Stimulated activated naive CD4-positive, alpha-beta T cell treated with Interleukin-2 at 50 U/mL for 16 hours (primary cell): Measurements from ENCODE around the gene CDON.
A peak's percentile ranks its signal among the peaks of the same experiment; 100 is the strongest.

Experiments used
- DNase-seq: peaks from one replicate; lab custom pipeline; 2025; lab: John Stamatoyannopoulos, UW

The CDON gene

DNA sequence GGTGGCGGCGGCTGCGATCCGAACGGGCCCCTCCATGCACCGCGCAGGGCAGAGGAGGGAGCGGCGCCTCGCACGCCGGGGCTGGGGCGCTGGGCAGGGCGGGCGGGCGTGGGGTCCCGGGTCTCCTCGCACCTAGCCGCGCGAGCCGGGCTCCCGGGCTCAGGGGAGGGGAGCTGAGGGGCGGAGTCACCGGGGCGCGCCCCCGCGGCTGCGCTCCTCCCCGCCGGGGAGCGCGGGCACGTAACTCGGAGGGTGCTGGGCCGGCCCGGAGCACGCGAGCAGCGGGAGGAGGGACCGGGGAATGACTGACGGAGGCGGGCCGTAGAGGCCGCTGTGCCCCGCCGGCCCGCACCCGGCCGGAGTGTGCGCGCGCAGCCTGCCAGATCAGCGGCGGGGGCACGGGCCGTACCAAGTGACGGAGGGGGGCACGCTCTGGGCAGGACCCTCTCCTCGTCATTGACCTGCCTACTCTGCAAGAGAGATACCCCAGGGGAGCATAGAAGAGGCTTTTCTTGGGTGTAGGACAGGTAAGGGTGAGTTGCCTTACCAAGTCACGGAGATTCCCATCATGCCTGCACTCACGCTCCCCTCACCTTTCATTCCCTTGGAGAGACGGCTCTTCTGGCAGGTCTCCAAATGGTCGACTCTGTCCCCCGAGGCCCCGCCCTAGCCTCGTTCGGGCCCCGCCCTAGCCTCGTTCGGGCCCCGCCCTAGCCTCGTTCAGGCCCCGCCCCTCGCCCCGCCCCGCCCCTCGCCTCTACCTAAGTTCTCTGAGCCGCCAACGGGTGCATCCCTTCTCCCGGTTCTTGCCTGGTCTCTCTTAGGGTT is at the start of gene CDON:
CDON (minus strand) TSS at position 188 of the 828 bp plus-strand sequence. CDS start 39,390 bp downstream, outside the sequence.
- DNase-seq: peak; percentile 87

GRCh38 chr11:126111458-126112116 is 48.9 kb upstream of the CDON start:
- DNase-seq: no peak

DNA sequence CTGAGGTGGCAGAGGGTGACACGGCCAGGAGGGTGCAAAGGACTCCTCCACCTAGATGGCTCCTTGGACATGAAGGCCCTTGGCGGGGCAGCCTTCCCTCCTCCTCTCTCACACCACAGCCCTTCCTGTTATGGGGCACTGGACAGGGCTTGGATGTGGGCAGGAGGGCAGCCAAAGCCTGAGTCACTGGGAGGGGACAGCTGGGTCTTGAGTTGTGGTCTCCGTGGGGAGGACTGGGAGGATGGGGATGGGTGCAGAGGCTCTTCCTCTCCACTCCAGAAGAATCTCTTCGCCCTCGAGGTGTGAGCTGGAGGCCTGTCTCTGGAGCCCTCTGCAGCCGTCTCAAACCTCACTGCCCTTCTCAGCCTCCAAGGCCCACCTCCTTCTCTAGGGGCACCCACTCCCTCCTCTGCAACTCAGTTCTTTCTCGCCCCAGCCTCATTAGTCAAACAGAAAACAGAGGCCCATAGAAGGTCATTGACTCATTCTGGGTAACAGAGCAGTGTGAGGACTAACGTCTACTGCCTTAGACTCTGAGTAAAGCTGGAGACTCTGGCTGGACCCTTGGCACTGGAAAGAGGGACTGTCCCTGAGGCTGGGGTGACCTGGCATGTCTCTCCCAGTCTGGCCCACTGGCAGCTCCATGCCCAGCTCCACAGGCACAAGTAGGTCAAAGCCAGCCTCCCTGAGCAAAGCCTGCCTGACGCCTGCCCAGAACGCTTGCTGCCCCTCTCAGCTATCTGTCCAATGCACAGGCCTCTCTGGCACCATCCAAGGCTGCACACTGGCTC is 47.5 kb upstream of the CDON start:
- DNase-seq: no peak

DNA sequence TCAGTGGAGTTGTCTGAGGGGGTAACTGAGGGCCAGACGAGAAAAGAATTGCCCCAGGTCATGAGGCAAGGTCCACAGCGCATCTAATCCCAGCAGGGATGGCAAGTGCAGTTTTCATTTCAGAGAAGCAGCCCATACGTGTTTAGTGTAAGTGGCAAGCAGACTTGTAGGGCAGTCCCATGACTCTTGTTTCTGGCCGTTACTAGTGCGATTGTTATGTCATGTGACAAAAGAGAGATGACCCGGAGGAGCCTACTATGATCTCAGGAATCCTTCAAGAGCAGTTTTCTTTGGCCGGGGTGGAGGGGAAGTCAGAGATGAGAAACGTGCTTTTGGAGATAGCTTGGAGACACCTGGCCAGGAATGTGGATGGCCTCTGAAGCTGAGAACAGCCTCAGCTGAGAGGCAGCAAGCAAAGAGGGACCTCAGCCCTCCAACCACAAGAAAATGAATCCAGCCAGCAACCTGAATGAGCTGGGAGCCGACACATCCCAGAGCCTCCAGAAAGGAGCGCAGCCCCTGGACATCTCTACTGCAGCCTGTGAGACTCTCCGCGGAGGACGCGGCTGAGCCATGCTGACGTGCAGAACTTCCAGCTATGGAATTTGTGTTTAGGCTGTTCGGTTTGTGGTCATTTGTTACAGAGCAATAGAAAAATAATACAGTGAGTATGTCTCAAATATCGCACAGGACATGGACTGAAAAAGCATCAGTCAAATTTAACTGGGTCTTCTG is 44.1 kb upstream of the CDON start:
- DNase-seq: no peak

DNA sequence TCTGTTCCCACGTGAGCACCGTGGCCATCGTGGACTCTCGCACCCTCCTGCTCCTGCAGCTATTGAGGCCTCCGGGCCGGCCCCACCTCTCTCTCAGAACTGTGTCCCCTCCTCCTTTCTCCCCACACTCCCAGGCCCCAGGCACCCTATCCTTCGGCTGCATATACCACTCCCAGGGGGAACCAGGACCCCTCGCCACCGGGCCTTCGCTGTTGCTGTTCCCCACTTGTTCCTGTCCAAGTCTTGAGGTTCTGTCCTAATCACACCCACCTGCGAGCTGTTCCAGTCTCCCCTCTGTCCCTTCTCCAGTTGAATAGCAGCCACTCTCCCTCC is 43.0 kb upstream of the CDON start:
- DNase-seq: no peak

DNA sequence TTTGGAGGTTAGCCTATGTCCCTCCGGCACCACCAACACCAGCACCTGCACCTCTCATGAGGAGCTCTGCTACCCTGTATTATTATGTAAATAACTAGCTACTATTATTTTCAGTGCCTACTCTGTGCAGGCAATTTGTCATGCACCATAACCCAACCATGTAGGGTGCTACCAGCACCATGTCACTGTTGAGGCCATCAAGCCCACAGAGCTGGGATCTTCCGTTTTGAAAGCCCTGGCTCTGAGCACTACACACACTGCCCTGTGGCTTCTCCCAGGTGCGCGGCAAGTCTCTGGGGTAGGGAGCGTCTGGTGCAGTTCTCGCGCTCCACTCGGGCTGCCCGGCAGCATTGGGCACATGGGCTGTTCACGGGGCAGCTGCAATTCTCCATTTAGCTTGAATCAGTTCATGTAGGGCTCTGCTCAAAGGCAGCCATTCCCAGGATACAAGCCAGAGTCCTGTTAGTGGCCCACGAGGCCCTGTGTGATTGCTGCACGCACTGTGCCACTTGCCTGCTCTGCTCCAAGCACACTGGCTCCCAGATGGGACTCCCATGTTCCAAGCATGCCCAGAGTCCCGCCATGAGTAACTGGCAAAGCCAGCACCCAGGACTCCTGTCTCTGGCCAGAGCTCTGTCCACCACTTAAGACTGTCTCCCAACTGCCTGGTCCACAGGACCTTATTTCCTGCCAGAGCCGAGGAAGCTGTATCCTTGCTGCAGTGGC is 42.5 kb upstream of the CDON start:
- DNase-seq: no peak

- no peak for DNase-seq
These were observed 41.8 kb upstream of the CDON start for GRCh38 chr11:126104420-126104819.

- no peak for DNase-seq
These were observed 40.5 kb upstream of the CDON start for GRCh38 chr11:126103150-126103549.

- no peak for DNase-seq
These were observed 39.8 kb upstream of the CDON start for GRCh38 chr11:126102436-126102981.

- DNase-seq: no peak
These were observed 39.2 kb upstream of the CDON start for GRCh38 chr11:126101930-126102283.

DNA sequence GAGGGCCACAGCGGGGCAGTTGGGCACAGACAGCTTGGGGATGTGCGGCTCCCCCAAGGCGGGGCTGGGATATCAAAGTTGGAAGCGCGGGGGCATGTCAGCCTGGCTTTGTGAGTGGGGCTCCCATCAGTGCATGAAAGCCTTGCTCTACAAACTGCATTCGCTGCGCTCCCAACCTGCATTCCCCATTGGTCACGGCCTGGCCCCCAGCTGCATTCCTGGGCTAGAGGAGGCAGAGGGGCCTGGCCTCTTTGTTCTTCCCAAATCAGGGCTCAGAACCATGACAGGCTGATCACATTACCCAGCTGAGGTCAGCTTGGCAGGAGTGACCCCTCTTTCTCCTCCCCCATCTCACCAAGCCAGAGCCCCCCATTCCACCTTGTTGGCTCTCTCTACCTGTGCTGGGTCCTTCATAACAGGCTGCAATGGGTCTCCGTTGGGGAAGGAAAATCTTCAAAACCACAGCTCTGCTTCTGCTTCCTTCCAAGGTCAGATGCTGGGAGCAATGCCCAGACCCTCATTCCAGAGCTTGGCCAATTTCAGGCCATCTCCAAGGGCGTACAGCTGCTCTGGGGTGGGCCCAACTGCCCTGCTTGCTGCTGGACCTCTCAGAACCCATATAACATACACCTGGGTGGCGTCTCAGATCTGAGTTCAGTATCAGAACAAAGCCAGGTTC is 38.7 kb upstream of the CDON start:
- no peak for DNase-seq

- no peak for DNase-seq
These were observed 38.0 kb upstream of the CDON start for GRCh38 chr11:126100716-126101115.

GRCh38 chr11:126098204-126098769 is 35.6 kb upstream of the CDON start:
- no peak for DNase-seq

DNA sequence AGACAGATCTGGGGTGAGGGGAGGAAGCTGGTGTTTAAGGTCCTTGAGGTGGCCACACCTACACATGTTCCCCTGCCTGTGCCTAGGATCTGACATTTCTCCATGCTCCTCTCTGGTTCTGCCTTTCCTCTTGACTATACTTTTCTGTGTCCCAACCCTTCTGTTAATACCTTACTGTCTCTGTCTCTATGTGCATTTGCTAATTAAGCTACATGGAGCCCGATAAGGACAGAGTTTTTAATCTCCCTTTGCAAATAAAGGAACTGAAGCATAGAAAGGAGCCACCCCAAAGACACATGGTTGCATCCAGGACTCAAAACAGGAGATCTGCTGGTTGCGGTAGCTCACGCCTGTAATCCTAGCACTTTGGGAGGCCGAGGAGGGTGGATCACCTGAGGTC is 33.1 kb upstream of the CDON start:
- no peak for DNase-seq

DNA sequence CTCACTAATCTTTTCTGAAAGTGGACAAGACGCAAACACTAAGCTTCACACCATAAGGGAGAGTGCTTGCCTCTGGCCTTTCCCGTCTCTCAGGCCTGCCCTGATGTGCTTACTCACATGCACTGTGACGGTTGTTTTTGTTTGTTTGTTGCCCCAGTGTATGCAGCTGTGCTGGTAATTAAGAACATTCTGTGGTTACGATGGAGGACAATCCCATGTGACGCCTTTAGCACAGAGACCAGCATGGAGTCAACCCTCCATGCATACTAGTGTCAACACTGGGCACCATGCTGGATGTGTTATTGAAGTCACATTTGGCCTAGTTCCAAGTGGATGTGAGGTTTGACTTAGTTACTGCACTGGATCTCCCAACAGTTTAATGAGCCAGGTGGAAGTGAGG is 27.8 kb upstream of the CDON start:
- DNase-seq: no peak

DNA sequence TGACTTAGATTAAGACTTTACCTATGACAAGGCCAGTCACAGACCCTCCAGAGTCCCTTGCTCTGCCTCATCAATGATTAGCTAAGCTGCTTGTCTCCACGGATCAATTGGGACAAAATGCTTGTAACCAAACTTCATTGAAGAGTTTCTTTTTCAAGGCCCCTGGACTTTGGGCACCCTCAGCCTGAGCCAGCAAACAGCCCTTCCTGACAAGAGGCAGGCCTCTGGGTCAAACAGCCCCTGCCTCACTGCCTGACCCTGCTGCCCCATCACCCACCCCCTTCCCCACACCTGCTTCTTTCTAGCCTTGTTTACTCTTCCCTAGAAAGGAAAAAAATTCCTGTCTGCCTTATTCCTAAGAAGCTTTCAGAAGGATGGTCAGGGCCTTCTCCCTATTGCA is 26.3 kb upstream of the CDON start:
- DNase-seq: no peak

GRCh38 chr11:126086248-126086647 is 23.6 kb upstream of the CDON start:
- DNase-seq: no peak

DNA sequence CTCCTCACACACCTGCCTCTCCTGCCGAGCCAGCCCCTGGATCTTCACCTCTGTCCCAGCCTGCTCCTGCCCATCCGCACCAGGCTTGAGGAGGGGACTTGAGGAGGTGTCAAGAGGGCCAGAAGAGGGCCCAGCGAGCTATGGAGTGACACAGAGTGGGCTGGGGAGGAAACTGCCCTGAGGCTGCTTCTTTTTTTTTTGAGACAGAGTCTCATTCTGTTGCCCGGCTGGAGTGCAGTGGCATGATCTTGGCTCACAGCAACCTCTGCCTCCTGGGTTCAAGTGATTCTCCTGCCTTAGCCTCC is 21.9 kb upstream of the CDON start:
- DNase-seq: no peak

DNA sequence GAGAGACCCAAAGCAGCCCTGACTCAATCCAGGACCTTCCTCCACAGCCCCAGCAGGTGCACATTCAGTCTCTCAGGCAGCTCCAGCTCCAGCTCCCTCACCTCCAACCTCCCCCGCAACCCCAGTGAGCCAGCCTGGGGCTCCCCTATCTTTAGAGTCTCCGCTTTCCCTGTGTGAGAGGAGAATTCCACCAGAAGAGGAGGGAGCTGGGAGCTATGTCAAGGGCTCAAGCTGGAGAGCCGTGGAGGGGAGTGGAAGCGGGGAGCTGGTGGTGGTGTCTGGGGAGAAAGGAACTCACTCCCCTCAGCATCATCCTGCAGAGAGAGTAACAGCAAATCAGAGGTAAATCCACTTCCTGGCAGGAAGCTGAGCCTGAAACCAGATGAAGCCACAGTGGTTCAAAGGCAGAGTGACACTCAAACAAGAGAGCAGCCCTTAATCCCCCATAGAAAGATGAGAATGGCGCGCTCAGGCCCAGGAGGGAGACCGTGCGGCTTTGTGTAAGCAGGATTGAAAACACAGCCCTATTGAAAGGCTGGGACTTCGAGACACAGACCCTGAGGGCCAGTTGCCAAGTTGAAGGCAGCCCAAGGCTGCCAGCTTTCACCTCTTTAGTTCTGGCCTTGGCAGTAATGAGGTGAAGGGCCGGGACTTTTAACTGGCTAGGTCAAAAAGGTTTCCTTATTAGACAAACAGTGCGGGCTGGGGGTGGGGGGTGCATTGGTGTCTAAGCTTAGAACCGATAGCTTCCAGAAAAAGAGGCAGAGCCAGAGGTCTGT is 21.4 kb upstream of the CDON start:
- no peak for DNase-seq
